ENCODE results near the gene PRR35. TPM values are rescaled to one million over a fixed set of nuclear protein-coding genes. Genes with fewer than 3 reads are reported as not detected.

The PRR35 gene
- total RNA-seq, 1 donor from 2014 or later: not detected

- no peaks in the 10 kb centered on the region for H3K4me1 ChIP-seq
- H3K4me3 ChIP-seq: no peak overlapping the region
- no peak for DNase-seq (ENCODE audit: extremely low spot score in 2 of 2)
- no peaks in the 10 kb centered on the region for H3K9me3 ChIP-seq
- H3K27ac ChIP-seq: no peak overlapping the region
- H3K36me3 ChIP-seq: peaks cover 0 to 20% of the 10 kb centered on the region in 2 donors
- TF ChIP-seq POLR2A (IDR thresholded peaks at IDR 0.05): no peak
- TF ChIP-seq POLR2AphosphoS5 (IDR thresholded peaks at IDR 0.05; ENCODE audit: insufficient read depth in 1 of 2, low read depth in 1 of 2): no peak
- TF ChIP-seq, protein P1, sequence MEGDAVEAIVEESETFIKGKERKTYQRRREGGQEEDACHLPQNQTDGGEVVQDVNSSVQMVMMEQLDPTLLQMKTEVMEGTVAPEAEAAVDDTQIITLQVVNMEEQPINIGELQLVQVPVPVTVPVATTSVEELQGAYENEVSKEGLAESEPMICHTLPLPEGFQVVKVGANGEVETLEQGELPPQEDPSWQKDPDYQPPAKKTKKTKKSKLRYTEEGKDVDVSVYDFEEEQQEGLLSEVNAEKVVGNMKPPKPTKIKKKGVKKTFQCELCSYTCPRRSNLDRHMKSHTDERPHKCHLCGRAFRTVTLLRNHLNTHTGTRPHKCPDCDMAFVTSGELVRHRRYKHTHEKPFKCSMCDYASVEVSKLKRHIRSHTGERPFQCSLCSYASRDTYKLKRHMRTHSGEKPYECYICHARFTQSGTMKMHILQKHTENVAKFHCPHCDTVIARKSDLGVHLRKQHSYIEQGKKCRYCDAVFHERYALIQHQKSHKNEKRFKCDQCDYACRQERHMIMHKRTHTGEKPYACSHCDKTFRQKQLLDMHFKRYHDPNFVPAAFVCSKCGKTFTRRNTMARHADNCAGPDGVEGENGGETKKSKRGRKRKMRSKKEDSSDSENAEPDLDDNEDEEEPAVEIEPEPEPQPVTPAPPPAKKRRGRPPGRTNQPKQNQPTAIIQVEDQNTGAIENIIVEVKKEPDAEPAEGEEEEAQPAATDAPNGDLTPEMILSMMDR (IDR thresholded peaks at IDR 0.05): no peak
- H3K27me3 ChIP-seq: no peaks in the 10 kb centered on the region
- intact Hi-C loops (cut with DNase I): no loop called here
Measured at GRCh38 chr16:576197-576822, 16.1 kb downstream of the PRR35 start.

DNA sequence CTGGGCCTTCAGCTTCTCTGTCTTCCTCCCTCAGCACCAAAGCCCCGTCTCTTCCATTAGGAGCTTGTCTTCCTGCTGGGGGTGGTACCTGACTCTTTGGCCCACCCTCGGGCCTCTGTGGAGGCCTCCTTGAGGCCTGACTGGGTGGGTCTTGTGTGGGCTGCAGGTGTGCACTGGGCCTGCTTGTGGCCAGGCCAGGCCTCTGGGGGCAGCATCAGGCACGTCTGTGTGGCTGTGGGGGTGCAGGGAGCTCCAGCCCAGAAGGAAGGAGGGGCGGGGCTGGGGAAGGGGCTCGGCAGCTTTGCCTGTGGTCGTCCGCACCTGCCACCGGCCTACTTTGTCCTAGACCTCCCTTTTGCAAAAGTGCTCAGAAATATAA lies 16.6 kb downstream of the PRR35 start:
- H3K27me3 ChIP-seq: no peaks in the 10 kb centered on the region
- intact Hi-C loops (cut with DNase I): no loop called here
- H3K9me3 ChIP-seq: no peaks in the 10 kb centered on the region
- peaks cover 0 to 20% of the 10 kb centered on the region in 2 donors for H3K36me3 ChIP-seq
- DNase-seq (ENCODE audit: extremely low spot score in 2 of 2): no peak
- no peak overlapping the region for H3K4me3 ChIP-seq
- no peaks in the 10 kb centered on the region for H3K4me1 ChIP-seq
- H3K27ac ChIP-seq: no peak overlapping the region
- TF ChIP-seq POLR2A (IDR thresholded peaks at IDR 0.05): no peak
- TF ChIP-seq POLR2AphosphoS5 (IDR thresholded peaks at IDR 0.05; ENCODE audit: insufficient read depth in 1 of 2, low read depth in 1 of 2): no peak
- TF ChIP-seq, protein P1 (IDR thresholded peaks at IDR 0.05): no peak

DNA sequence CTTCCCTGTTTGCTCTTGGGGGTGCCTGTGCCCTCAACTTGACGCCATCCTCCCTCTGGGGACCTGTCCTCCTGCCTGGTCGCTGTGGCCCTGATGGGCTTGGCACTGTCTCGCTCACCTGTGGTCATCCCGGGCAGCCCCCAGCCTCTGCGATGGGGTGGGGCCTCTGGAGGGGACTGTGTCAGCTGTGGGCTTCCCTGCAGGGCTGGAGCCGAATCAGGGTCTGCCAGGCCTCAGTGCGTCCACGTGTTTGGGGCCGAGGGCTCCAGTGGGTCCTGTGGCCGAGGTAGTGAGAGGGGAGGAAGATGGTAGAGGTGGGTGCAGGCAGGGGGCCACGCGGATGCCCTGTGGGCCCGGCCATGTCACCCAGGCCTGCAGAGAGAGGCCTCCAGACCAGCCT lies 17.6 kb downstream of the PRR35 start:
- no peak overlapping the region for H3K27ac ChIP-seq
- no peak for TF ChIP-seq POLR2A (IDR thresholded peaks at IDR 0.05)
- no peak for TF ChIP-seq POLR2AphosphoS5 (IDR thresholded peaks at IDR 0.05; ENCODE audit: insufficient read depth in 1 of 2, low read depth in 1 of 2)
- TF ChIP-seq, protein P1 (IDR thresholded peaks at IDR 0.05): no peak
- H3K27me3 ChIP-seq: no peaks in the 10 kb centered on the region
- no peak overlapping the region for H3K4me3 ChIP-seq
- no peaks in the 10 kb centered on the region for H3K9me3 ChIP-seq
- no peaks in the 10 kb centered on the region for H3K4me1 ChIP-seq
- intact Hi-C loops (cut with DNase I): no loop called here
- no peak for DNase-seq (ENCODE audit: extremely low spot score in 2 of 2)
- peaks cover 0 to 20% of the 10 kb centered on the region in 2 donors for H3K36me3 ChIP-seq

- Histone ChIP-seq H3K36me3 (peaks cover 0 to 20% of the 10 kb centered on the region in 2 donors), H3K4me3 (no peak overlapping the region), H3K27ac (no peak overlapping the region), H3K9me3 (no peaks in the 10 kb centered on the region), H3K27me3 (no peaks in the 10 kb centered on the region), H3K4me1 (no peaks in the 10 kb centered on the region)
- intact Hi-C loops (cut with DNase I): no loop called here
- no peak for TF ChIP-seq POLR2AphosphoS5 (IDR thresholded peaks at IDR 0.05; ENCODE audit: insufficient read depth in 1 of 2, low read depth in 1 of 2)
- TF ChIP-seq POLR2A (IDR thresholded peaks at IDR 0.05): no peak
- TF ChIP-seq, protein P1 (IDR thresholded peaks at IDR 0.05): no peak
- no peak for DNase-seq (ENCODE audit: extremely low spot score in 2 of 2)
Measured at GRCh38 chr16:578232-578869, 18.2 kb downstream of the PRR35 start.

GRCh38 chr16:578870-579405 lies 18.7 kb downstream of the PRR35 start:
- H3K27ac ChIP-seq: no peak overlapping the region
- DNase-seq (ENCODE audit: extremely low spot score in 2 of 2): no peak
- no peak overlapping the region for H3K4me3 ChIP-seq
- peaks cover 3% of the 10 kb centered on the region for H3K4me1 ChIP-seq
- no peaks in the 10 kb centered on the region for H3K9me3 ChIP-seq
- intact Hi-C loops (cut with DNase I): no loop called here
- no peak for TF ChIP-seq POLR2A (IDR thresholded peaks at IDR 0.05)
- TF ChIP-seq, protein P1 (IDR thresholded peaks at IDR 0.05): peak; percentile 24 to 65 (median 59)
- peaks cover 0 to 20% of the 10 kb centered on the region in 2 donors for H3K36me3 ChIP-seq
- H3K27me3 ChIP-seq: no peaks in the 10 kb centered on the region
